Measurements from ENCODE around the gene MEIS2.

The MEIS2 gene

DNA sequence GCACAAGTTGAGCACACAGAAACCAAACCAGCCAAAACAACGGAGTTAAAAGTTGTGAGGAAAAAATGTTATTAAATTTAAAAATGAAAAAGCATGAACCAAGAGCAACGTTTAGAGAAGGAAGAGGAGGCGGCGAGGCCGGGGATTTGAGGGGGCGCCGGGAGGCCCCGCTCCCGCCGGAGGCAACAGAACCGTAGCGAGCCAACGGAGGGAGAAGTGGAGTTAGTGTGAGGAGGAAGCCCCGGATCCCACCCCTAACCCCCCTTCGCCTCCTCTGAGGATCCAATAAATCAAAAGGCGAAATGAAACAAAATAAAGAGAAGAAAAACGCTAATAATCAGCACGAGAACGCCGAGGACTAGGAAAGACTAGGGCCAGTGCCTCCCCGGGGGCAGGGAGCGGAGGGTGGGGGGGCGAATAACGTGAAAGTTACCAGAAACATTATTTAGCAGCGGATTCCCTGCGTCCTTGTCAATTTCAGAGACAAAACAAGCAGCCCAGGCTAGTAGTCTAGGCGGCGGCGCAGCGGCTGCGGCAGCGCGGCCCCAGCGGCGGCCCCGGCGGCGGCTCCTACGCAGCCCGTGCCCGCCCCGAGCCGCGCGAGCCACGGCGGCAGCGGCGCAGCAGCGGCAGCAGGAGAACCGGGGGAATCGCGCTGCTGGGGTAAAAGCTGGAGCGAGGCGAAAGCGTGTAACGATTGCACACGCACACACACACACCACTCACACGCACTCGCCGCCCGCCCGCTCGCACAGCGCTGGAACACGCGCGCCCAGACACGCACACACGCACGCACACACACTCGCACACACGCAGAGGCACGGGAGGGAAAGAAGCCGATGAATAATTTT lies 1.7 kb downstream of the MEIS2 start:
- TF ChIP-seq, protein P1, sequence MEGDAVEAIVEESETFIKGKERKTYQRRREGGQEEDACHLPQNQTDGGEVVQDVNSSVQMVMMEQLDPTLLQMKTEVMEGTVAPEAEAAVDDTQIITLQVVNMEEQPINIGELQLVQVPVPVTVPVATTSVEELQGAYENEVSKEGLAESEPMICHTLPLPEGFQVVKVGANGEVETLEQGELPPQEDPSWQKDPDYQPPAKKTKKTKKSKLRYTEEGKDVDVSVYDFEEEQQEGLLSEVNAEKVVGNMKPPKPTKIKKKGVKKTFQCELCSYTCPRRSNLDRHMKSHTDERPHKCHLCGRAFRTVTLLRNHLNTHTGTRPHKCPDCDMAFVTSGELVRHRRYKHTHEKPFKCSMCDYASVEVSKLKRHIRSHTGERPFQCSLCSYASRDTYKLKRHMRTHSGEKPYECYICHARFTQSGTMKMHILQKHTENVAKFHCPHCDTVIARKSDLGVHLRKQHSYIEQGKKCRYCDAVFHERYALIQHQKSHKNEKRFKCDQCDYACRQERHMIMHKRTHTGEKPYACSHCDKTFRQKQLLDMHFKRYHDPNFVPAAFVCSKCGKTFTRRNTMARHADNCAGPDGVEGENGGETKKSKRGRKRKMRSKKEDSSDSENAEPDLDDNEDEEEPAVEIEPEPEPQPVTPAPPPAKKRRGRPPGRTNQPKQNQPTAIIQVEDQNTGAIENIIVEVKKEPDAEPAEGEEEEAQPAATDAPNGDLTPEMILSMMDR (conservative IDR thresholded peaks at IDR 0.05; ENCODE audit: low read depth, low read length) = no peak
- Histone ChIP-seq H4K20me1 (ENCODE audit: insufficient read depth) (no peaks in the 10 kb centered on the region), H3K4me2 (peak overlapping the region; percentile 85), H2AFZ (ENCODE audit: low read depth) (peak overlapping the region; percentile 95), H3K27ac (no peak overlapping the region), H3K4me3 (IDR thresholded peaks at IDR 0.05; ENCODE audit: insufficient read depth, low read depth, low read length) (no peak overlapping the region), H3K27me3 (ENCODE audit: insufficient read depth, low read depth) (no peaks in the 10 kb centered on the region), H3K4me1 (ENCODE audit: low read depth, poor library complexity, severe bottlenecking) (peaks cover 5% of the 10 kb centered on the region), H3K79me2 (ENCODE audit: insufficient read depth, low read depth) (no peaks in the 10 kb centered on the region), H3K36me3 (ENCODE audit: insufficient read depth) (no peaks in the 10 kb centered on the region), H3K9ac (peak overlapping the region; percentile 88; the same call in 1 of the 2 replicates)

DNA sequence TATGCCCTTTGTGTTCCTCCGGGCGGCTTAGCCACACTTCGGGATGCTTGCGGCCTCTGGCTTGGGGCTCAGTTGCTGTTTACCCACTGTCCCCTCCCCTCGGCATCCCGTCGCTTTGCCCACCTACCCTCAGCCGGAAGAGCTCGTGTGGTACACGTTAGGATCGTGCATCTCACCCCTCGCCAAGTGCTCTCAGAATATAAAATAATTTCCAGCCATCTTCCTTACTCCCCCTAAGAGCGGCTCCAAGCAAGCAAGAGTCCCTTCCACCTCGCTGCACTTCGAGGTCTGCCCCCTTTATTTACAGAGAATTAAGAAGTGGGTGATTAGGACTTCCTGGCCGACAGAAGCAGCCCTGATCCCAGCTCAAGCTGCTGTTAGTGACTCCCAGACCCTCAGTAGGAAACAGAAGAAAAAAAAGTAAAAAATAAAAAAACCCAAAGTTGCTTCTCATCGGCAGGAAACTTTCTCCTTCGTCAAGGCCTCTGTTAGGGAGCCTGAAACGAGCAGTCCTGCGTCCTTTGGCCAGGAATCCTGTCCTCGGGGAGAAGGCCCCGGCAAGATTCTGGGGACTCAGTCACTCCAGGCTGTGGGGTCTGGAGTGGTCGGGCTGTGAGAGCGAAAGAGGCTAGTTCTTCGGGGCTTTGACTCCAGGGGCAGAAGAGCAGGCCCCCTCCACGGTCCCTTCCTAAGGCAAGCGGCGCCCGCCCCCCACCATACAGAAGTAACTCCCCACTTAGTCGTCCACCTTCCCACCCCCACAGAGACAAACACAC lies 3.0 kb downstream of the MEIS2 start:
- Histone ChIP-seq H3K79me2 (ENCODE audit: insufficient read depth, low read depth) (no peaks in the 10 kb centered on the region), H3K4me3 (IDR thresholded peaks at IDR 0.05; ENCODE audit: insufficient read depth, low read depth, low read length) (no peak overlapping the region), H3K27ac (no peak overlapping the region), H3K27me3 (ENCODE audit: insufficient read depth, low read depth) (no peaks in the 10 kb centered on the region), H3K9ac (no peak overlapping the region), H3K4me2 (no peak overlapping the region), H3K36me3 (ENCODE audit: insufficient read depth) (no peaks in the 10 kb centered on the region), H2AFZ (ENCODE audit: low read depth) (no peak overlapping the region), H4K20me1 (ENCODE audit: insufficient read depth) (no peaks in the 10 kb centered on the region), H3K4me1 (ENCODE audit: low read depth, poor library complexity, severe bottlenecking) (no peaks in the 10 kb centered on the region)
- TF ChIP-seq, protein P1 (conservative IDR thresholded peaks at IDR 0.05; ENCODE audit: low read depth, low read length) = no peak

DNA sequence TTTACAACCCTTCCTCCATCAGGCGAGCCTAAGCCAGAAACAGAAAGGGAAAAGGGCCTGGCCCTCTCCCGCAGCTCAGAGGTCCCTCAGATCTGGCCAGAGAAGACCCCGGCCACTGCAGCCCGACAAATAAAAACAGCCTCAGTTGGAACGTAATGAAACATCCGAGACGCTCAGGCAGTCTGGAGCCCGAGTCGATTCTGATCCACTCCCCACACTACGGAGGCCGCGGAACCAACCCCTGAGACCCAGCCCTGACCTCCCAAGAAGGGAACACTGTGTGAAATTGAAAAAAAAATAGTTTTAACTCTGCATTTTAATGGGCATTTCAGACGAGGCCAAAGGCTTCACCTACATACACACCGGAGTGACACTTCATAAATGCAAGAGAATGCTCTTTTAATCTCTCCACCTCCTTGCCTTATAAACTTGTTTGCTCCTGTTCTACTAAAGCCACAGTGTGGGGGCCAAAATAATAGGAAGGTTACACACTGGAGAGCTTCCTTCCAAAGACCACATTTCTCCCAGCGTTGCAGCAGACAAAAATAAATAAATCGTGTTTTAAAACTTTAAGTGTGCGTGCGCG lies 3.7 kb downstream of the MEIS2 start:
- no peak overlapping the region for H3K4me3 ChIP-seq (IDR thresholded peaks at IDR 0.05; ENCODE audit: insufficient read depth, low read depth, low read length)
- TF ChIP-seq, protein P1 (conservative IDR thresholded peaks at IDR 0.05; ENCODE audit: low read depth, low read length) = no peak
- no peaks in the 10 kb centered on the region for H3K36me3 ChIP-seq (ENCODE audit: insufficient read depth)
- no peaks in the 10 kb centered on the region for H3K27me3 ChIP-seq (ENCODE audit: insufficient read depth, low read depth)
- H3K4me2 ChIP-seq = no peak overlapping the region
- H4K20me1 ChIP-seq (ENCODE audit: insufficient read depth) = no peaks in the 10 kb centered on the region
- no peak overlapping the region for H3K9ac ChIP-seq
- H3K4me1 ChIP-seq (ENCODE audit: low read depth, poor library complexity, severe bottlenecking) = no peaks in the 10 kb centered on the region
- no peaks in the 10 kb centered on the region for H3K79me2 ChIP-seq (ENCODE audit: insufficient read depth, low read depth)
- no peak overlapping the region for H2AFZ ChIP-seq (ENCODE audit: low read depth)
- no peak overlapping the region for H3K27ac ChIP-seq

DNA sequence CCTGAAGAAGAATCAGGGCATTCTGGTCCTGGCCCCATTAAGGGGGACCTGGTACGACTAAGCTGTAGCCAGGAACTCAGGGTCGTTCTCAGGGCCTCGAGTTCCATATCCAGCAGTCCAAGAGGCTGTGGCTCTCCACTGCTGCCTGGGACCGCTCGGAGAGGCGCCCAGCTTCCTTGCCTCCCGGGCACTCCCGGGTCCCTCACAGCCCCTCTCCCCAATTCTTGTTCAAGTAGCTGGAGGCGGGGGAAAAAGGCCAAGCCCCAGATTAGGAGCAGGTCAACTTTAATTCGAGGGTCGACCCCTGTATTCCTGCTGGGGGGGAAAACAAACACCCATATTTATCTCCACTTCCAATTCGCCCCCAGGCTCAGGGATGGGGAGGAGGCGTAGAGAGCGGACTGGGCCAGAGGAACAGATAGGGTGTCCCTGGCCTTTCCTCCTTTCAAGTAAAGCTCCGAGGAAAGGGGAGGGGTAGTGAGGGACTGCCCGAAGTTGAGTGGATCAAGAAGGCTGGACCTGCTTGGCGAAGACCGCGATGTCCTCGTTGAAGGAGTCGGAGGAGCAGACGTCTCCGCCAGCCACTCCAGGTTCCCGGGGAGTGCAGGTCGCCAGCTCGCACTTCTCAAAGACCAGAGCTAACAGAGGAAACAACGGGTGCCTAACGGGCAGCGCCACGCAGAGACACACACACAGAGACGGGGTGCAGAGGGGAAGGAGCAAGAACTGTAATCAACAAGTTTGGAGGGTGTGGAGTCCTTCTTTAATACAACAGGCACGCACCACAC lies 4.4 kb downstream of the MEIS2 start:
- no peaks in the 10 kb centered on the region for H4K20me1 ChIP-seq (ENCODE audit: insufficient read depth)
- no peak overlapping the region for H2AFZ ChIP-seq (ENCODE audit: low read depth)
- no peaks in the 10 kb centered on the region for H3K27me3 ChIP-seq (ENCODE audit: insufficient read depth, low read depth)
- H3K4me2 ChIP-seq = no peak overlapping the region
- H3K27ac ChIP-seq = no peak overlapping the region
- H3K4me1 ChIP-seq (ENCODE audit: low read depth, poor library complexity, severe bottlenecking) = no peaks in the 10 kb centered on the region
- TF ChIP-seq, protein P1 (conservative IDR thresholded peaks at IDR 0.05; ENCODE audit: low read depth, low read length) = no peak
- no peak overlapping the region for H3K9ac ChIP-seq
- H3K36me3 ChIP-seq (ENCODE audit: insufficient read depth) = no peaks in the 10 kb centered on the region
- H3K4me3 ChIP-seq (IDR thresholded peaks at IDR 0.05; ENCODE audit: insufficient read depth, low read depth, low read length) = no peak overlapping the region
- H3K79me2 ChIP-seq (ENCODE audit: insufficient read depth, low read depth) = no peaks in the 10 kb centered on the region

Data from KMS-11 (cell line).